ENCODE data around the gene CACNB4.

GRCh38 chr2:152126664-152127063 is 27.8 kb upstream of the CACNB4 start:
- TF ChIP-seq CTCF (IDR thresholded peaks at IDR 0.05) (no peak), POLR2A (IDR thresholded peaks at IDR 0.05) (no peak), POLR2AphosphoS5 (IDR thresholded peaks at IDR 0.05) (no peak), EP300 (IDR thresholded peaks at IDR 0.05) (no peak)
